ENCODE data around the gene ZNHIT2. TPM values are rescaled to one million over a fixed set of nuclear protein-coding genes. Genes with fewer than 3 reads are reported as not detected.
"Not testable (repeated sequence)": the region's sequence is repeated elsewhere in the genome, so short reads cannot be mapped to it uniquely, and the experiment has no call there.

The ZNHIT2 gene
- total RNA-seq, 2 donors from 2014 or later: 32.7 to 37.8 TPM

DNA sequence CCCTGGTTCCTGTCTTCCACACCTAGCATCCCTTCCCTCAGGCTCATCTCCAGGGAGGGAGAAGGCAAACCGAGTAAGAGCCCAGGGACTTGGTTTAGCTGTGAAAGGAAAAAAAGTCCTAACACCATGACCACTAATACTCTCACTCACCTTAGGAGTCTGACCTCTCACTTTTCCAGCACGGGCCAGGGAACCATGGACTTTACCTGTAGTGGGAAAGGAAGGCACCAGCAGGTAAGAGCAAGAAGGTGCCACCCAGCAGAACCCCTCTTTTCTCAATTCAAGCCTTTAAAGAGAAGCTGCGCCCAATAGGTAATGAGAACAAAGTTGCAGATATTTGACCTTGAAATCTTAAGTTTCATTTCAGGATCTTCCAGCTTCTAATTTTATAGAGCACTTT lies 3.3 kb upstream of the ZNHIT2 start:
- 87% methylated on average over 3 of the region's 3 CpGs for WGBS
- peaks cover 20% of the 10 kb centered on the region for H3K4me1 ChIP-seq (replicated peaks)
- H3K4me3 ChIP-seq: peak overlapping the region; percentile 65 to 79

DNA sequence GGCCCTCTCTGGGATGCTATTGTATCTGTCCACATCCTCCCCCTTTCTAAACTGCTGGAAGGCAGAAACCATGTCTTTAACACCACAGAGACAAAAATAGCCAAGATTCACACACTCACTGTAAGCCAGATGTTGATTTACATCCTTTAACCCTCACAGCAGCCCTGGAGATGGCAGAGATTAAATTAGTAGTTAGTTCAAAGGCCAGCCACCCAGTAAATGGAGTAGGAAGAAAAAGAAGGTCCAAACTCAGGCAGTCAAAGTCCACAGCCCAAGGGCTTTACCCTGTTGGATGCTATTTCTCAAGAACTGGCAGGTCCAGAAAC lies 2.1 kb upstream of the ZNHIT2 start:
- TF ChIP-seq POLR2AphosphoS5 (IDR thresholded peaks at IDR 0.05) (no peak), POLR2A (IDR thresholded peaks at IDR 0.05) (no peak)
- TF ChIP-seq, protein P1, sequence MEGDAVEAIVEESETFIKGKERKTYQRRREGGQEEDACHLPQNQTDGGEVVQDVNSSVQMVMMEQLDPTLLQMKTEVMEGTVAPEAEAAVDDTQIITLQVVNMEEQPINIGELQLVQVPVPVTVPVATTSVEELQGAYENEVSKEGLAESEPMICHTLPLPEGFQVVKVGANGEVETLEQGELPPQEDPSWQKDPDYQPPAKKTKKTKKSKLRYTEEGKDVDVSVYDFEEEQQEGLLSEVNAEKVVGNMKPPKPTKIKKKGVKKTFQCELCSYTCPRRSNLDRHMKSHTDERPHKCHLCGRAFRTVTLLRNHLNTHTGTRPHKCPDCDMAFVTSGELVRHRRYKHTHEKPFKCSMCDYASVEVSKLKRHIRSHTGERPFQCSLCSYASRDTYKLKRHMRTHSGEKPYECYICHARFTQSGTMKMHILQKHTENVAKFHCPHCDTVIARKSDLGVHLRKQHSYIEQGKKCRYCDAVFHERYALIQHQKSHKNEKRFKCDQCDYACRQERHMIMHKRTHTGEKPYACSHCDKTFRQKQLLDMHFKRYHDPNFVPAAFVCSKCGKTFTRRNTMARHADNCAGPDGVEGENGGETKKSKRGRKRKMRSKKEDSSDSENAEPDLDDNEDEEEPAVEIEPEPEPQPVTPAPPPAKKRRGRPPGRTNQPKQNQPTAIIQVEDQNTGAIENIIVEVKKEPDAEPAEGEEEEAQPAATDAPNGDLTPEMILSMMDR (IDR thresholded peaks at IDR 0.05): no peak
- no peaks in the 10 kb centered on the region for H3K27me3 ChIP-seq (replicated peaks; ENCODE audit: insufficient read depth)
- no peak overlapping the region for H3K4me3 ChIP-seq
- intact Hi-C loops (cut with DNase I): loop anchor here (5.0 to 10.0 kb wide), 3 partner anchors 37 to 265 kb away; partner anchors contain the start of genes ATG2A, CDCA5 and ZFPL1
- peaks cover 23% of the 10 kb centered on the region for H3K4me1 ChIP-seq (replicated peaks)
- no peak overlapping the region for H3K27ac ChIP-seq
- DNase-seq (ENCODE audit: low spot score): no peak
- H3K9me3 ChIP-seq: no peaks in the 10 kb centered on the region
- H3K36me3 ChIP-seq: peaks cover 7 to 10% of the 10 kb centered on the region in 2 donors

More for the DNA sequence above, 3.3 kb upstream of the ZNHIT2 start:
- no peak for DNase-seq (ENCODE audit: low spot score)
- Histone ChIP-seq H3K9me3 (no peaks in the 10 kb centered on the region), H3K36me3 (peaks cover 12 to 13% of the 10 kb centered on the region in 2 donors), H3K27me3 (replicated peaks; ENCODE audit: insufficient read depth) (no peaks in the 10 kb centered on the region), H3K27ac (peak overlapping the region; percentile 90 to 96)
- intact Hi-C loops (cut with DNase I): no loop called here
- TF ChIP-seq POLR2AphosphoS5 (IDR thresholded peaks at IDR 0.05) (no peak), POLR2A (IDR thresholded peaks at IDR 0.05) (no peak)
- TF ChIP-seq, protein P1 (IDR thresholded peaks at IDR 0.05): no peak

DNA sequence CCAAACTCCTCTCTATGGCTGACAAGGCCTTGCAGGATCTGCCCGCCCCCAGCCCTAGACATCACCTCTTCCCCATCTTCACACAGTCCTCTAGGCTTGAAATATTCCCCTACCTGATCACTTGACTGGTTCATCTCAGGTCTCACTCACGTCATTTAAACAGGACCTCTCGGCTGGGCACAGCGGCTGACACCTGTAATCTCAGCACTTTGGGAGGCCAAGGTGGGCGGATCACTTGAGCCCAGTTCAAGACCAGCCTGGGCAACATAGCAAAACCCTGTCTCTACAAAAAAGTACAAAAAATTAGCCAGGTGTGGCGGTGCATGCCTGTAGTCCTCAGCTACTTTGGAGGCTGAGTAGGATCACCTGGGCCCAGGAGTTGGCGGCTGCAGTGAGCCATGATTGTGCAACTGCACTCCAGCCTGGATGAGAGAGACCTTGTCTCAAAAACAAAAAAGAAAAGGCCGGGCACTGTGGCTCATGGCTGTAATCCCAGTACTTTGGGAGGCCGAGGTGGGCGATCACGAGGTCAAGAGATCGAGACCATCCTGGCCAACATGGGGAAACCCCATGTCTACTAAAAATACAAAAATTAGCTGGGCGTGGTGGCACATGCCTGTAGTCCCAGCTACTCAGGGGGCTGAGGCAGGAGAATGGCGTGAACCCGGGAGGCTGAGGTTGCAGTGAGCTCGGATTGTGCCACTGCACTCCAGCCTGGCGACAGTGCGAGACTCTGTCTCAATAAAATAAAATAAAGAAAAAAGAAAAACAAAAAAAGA lies 1.6 kb upstream of the ZNHIT2 start:
- H3K27ac ChIP-seq; DNase-seq (ENCODE audit: low spot score); H3K4me3 ChIP-seq; H3K27me3 ChIP-seq (replicated peaks; ENCODE audit: insufficient read depth); H3K9me3 ChIP-seq; H3K36me3 ChIP-seq: not testable (repeated sequence)
- intact Hi-C loops (cut with DNase I): loop anchor here (1.0 to 10.0 kb wide), 4 partner anchors 37 to 264 kb away; partner anchors contain the start of genes ATG2A, CDCA5 and ZFPL1
- peaks cover 23% of the 10 kb centered on the region for H3K4me1 ChIP-seq (replicated peaks)
- 91% methylated on average over 18 of the region's 18 CpGs for WGBS

DNA sequence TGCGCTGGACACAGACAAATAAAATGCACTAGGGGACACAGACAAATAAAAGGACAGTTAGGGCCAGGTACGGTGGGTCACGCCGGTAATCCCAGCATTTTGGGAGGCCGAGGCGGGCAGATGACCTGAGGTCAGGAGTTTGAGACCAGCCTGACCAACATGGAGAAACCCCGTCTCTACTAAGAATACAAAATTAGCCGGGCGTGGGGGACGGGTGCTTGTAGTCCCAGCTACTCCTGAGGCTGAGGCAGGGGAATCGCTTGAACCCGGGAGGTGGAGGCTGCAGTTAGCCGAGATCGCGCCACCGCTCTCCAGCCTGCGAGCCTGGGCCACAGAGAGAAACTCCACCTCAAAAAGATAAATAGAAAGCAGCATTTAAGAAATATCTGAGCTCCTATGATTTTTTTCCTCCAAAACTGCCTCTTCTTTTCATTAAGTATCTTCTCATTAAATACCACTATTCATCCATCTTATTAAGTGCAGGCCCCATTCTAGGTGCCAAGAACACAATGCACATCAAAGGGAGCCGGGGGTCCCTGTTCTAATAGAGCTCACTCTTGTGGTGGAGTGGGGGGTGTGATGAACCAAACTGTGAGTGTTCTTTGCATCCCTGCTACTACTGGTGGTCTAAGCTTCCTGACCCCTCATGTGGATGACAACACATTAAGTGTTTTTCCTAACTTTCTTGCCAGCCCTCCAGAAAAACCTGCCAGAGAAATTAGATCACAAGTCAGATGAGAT lies 766 bp upstream of the ZNHIT2 start:
- Histone ChIP-seq H3K36me3 (peaks cover 7 to 10% of the 10 kb centered on the region in 2 donors), H3K4me3 (no peak overlapping the region), H3K4me1 (replicated peaks) (peaks cover 24% of the 10 kb centered on the region), H3K9me3 (no peaks in the 10 kb centered on the region), H3K27ac (peak overlapping the region; percentile 51 to 54), H3K27me3 (replicated peaks; ENCODE audit: insufficient read depth) (no peaks in the 10 kb centered on the region)
- WGBS: 85% methylated on average over 18 of the region's 18 CpGs
- no peak for TF ChIP-seq POLR2A (IDR thresholded peaks at IDR 0.05)
- TF ChIP-seq POLR2AphosphoS5 (IDR thresholded peaks at IDR 0.05): no peak
- TF ChIP-seq, protein P1 (IDR thresholded peaks at IDR 0.05): no peak
- no peak for DNase-seq (ENCODE audit: low spot score)
- intact Hi-C loops (cut with DNase I): loop anchor here (1.0 to 10.0 kb wide), 4 partner anchors 36 to 263 kb away; partner anchors contain the start of genes ATG2A, CDCA5 and ZFPL1

DNA sequence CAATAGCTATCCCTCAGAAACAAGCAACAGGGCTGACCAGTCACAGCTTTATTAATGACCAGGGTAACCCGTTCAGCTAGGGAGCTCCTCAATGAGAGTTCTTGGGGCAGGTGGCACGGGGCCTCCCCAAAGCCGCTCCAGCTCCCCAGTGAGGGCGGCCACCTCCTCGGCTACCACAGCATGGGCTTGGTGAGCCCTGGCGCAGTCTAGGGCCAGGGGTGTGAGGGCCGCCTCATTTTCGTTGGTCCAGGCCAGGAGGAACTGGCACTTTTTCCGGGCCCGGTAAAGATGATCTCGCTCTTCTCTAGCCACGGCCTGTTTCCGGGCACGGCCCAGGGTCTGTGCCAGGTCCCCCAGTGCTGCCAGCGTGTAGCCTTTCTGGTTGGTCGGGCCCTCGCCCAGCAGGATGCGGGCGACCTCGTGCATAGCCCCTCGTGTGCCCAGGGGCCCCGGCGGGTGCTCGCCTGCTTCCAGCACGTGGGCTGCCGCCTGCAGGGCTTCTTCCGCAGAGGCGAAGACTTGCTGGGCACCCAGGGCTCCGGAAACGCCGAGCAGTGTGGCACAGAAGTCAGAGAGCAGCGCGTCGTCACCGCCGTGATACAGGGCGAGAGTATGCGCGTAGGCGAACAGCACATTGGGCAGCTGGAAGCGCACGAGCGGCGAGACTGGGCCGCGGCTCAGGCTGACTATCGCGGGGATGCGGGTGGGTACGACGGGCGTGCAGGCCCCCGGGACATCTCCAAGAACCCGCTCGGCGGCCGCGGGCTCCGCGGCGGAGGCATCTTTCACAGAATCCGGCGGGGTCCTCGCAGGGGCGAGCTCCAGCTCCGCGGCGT lies 913 bp downstream of the ZNHIT2 start:
- no peaks in the 10 kb centered on the region for H3K27me3 ChIP-seq (replicated peaks; ENCODE audit: insufficient read depth)
- peaks cover 7 to 10% of the 10 kb centered on the region in 2 donors for H3K36me3 ChIP-seq
- WGBS: 16% methylated on average over 56 of the region's 68 CpGs
- intact Hi-C loops (cut with DNase I): loop anchor here (5.0 to 10.0 kb wide), 3 partner anchors 34 to 262 kb away; partner anchors contain the start of genes ATG2A, CDCA5 and ZFPL1
- TF ChIP-seq, protein P1 (IDR thresholded peaks at IDR 0.05): no peak
- TF ChIP-seq POLR2AphosphoS5 (IDR thresholded peaks at IDR 0.05): no peak
- no peak for TF ChIP-seq POLR2A (IDR thresholded peaks at IDR 0.05)
- DNase-seq (ENCODE audit: low spot score): no peak
- H3K4me1 ChIP-seq (replicated peaks): peaks cover 24% of the 10 kb centered on the region
- H3K4me3 ChIP-seq: peak overlapping the region; percentile 79 to 82
- peak overlapping the region; percentile 81 to 83 for H3K27ac ChIP-seq
- H3K9me3 ChIP-seq: no peaks in the 10 kb centered on the region
